ENCODE measurements around the gene SFXN2. TPM values are rescaled to one million over a fixed set of nuclear protein-coding genes. Genes with fewer than 3 reads are reported as not detected.

SFXN2 gene
- total RNA-seq, 1 experiment from 2014 or later, result 21.2 TPM

- CTCF ChIA-PET, result no interaction called here
- peaks cover 12% of the 10 kb centered on the region for H3K27me3 Mint-ChIP-seq (ENCODE audit: unreplicated experiment)
- no peak for DNase-seq
- H3K9me3 Mint-ChIP-seq (ENCODE audit: low read depth, unreplicated experiment), result no peaks in the 10 kb centered on the region
- BruUV-seq (replicated peaks), result no TSS peak
- no peak overlapping the region for H3K4me3 Mint-ChIP-seq (ENCODE audit: low read depth, unreplicated experiment)
- H3K4me1 Mint-ChIP-seq (ENCODE audit: low read depth, unreplicated experiment), result peaks cover 10% of the 10 kb centered on the region
- intact Hi-C loops (cut with micrococcal nuclease; ENCODE audit: unreplicated experiment), result no loop called here
- H3K27ac Mint-ChIP-seq (ENCODE audit: unreplicated experiment), result no peak overlapping the region
- H3K36me3 Mint-ChIP-seq (ENCODE audit: insufficient read depth, unreplicated experiment), result no peaks in the 10 kb centered on the region
- TF ChIP-seq CTCF (IDR thresholded peaks at IDR 0.05; ENCODE audit: unreplicated experiment), result no peak
Measured at GRCh38 chr10:102676534-102677315, 37.7 kb upstream of the SFXN2 start.

DNA sequence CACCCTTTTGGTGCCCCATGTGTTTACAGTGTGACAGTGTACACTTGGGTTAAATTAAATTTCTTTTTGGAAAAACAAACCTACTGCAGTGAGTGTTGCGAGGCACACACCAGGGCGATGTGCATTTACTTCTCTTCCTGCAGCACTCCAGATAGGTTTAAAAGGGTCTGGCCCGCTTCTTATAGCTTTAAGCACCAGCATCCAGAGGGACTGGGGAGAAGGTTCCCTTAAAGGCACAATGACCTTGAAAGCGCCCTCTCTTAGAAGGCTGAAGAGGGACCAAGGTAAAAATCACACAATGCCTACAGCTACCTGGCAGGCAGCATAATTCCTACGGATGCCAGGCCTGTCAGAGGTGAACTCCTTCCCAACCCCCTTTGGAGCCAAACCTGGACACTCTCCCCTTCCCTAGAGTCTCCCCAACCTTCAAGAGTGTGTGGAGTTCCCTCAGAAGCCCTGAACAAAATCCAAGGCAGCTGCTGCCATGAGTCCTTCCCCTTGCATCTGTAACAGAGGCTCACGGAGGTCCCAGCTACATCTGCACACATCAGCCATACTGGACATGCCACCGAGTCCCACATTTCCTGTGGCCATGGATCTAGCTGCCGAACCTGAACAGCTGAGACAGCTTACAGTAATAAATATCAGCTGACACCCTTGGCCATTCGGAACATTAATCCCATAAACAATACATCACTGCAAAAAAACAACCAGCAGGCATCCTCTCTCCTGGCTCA, 36.9 kb upstream of the SFXN2 start:
- no peaks in the 10 kb centered on the region for H3K36me3 Mint-ChIP-seq (ENCODE audit: insufficient read depth, unreplicated experiment)
- H3K4me3 Mint-ChIP-seq (ENCODE audit: low read depth, unreplicated experiment), result no peak overlapping the region
- intact Hi-C loops (cut with micrococcal nuclease; ENCODE audit: unreplicated experiment), result no loop called here
- H3K9me3 Mint-ChIP-seq (ENCODE audit: low read depth, unreplicated experiment), result no peaks in the 10 kb centered on the region
- no peak for TF ChIP-seq CTCF (IDR thresholded peaks at IDR 0.05; ENCODE audit: unreplicated experiment)
- no TSS peak for BruUV-seq (replicated peaks)
- peaks cover 10% of the 10 kb centered on the region for H3K4me1 Mint-ChIP-seq (ENCODE audit: low read depth, unreplicated experiment)
- no peak overlapping the region for H3K27ac Mint-ChIP-seq (ENCODE audit: unreplicated experiment)
- CTCF ChIA-PET, result interaction anchor here (2.0 kb wide), 1 partner anchor 8 kb away, joined by 4 read pairs; no protein-coding TSS in a partner anchor
- no peak for DNase-seq
- peaks cover 12% of the 10 kb centered on the region for H3K27me3 Mint-ChIP-seq (ENCODE audit: unreplicated experiment)

DNA sequence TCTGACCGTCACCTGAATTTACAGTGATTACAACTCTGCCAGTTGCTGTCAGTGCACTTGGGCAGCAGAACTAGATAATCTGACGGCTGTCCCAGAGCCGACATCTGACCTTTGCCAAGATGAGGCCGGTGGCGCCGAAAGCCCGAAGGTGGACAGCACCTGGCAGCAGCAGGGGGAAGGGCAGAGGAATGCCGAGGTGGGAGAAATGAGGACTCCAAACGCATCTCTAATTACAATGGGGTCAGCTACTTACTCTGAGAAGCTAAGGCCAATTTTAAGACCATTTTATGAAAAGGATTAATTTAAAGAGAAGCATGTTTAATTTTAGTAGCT, 36.4 kb upstream of the SFXN2 start:
- H3K27me3 Mint-ChIP-seq (ENCODE audit: unreplicated experiment), result peaks cover 12% of the 10 kb centered on the region

GRCh38 chr10:102678842-102679289, 35.6 kb upstream of the SFXN2 start:
- H3K9me3 Mint-ChIP-seq (ENCODE audit: low read depth, unreplicated experiment), result no peaks in the 10 kb centered on the region
- no peak overlapping the region for H3K4me3 Mint-ChIP-seq (ENCODE audit: low read depth, unreplicated experiment)
- no peaks in the 10 kb centered on the region for H3K36me3 Mint-ChIP-seq (ENCODE audit: insufficient read depth, unreplicated experiment)
- TF ChIP-seq CTCF (IDR thresholded peaks at IDR 0.05; ENCODE audit: unreplicated experiment), result peak; percentile 42
- CTCF ChIA-PET, result interaction anchor here (0.7 to 2.0 kb wide), 2 partner anchors 10 to 95 kb away, joined by 3 to 4 read pairs; no protein-coding TSS in a partner anchor
- H3K27me3 Mint-ChIP-seq (ENCODE audit: unreplicated experiment), result peaks cover 5% of the 10 kb centered on the region
- no peak overlapping the region for H3K27ac Mint-ChIP-seq (ENCODE audit: unreplicated experiment)
- peaks cover 4% of the 10 kb centered on the region for H3K4me1 Mint-ChIP-seq (ENCODE audit: low read depth, unreplicated experiment)
- no TSS peak for BruUV-seq (replicated peaks)
- intact Hi-C loops (cut with micrococcal nuclease; ENCODE audit: unreplicated experiment), result no loop called here
- DNase-seq, result peak; percentile 62

More for the DNA sequence above, 36.4 kb upstream of the SFXN2 start:
- DNase-seq, result no peak
- CTCF ChIA-PET, result interaction anchor here (2.0 kb wide), 1 partner anchor 9 kb away, joined by 4 read pairs; no protein-coding TSS in a partner anchor
- Mint-ChIP-seq H3K4me3 (ENCODE audit: low read depth, unreplicated experiment) (no peak overlapping the region), H3K36me3 (ENCODE audit: insufficient read depth, unreplicated experiment) (no peaks in the 10 kb centered on the region), H3K4me1 (ENCODE audit: low read depth, unreplicated experiment) (peaks cover 10% of the 10 kb centered on the region), H3K27ac (ENCODE audit: unreplicated experiment) (no peak overlapping the region), H3K9me3 (ENCODE audit: low read depth, unreplicated experiment) (no peaks in the 10 kb centered on the region)
- TF ChIP-seq CTCF (IDR thresholded peaks at IDR 0.05; ENCODE audit: unreplicated experiment), result no peak
- no TSS peak for BruUV-seq (replicated peaks)
- intact Hi-C loops (cut with micrococcal nuclease; ENCODE audit: unreplicated experiment), result no loop called here
